DMS 273 treated with DMSO at 0.1 percent for 48 hours (cell line): Measurements from ENCODE around the gene RBM39.

Experiments used
- DNase-seq: peaks from one replicate; lab custom pipeline; 2025; lab: John Stamatoyannopoulos, UW

Gene RBM39

GRCh38 chr20:35674921-35675320 is 67.1 kb downstream of the RBM39 start:
- no peak for DNase-seq

GRCh38 chr20:35673884-35674283 is 68.2 kb downstream of the RBM39 start:
- DNase-seq = no peak

GRCh38 chr20:35669681-35670080 is 72.4 kb downstream of the RBM39 start:
- no peak for DNase-seq

GRCh38 chr20:35669221-35669620 is 72.8 kb downstream of the RBM39 start:
- no peak for DNase-seq

- no peak for DNase-seq
Measured at GRCh38 chr20:35665949-35666288, 76.1 kb downstream of the RBM39 start.

GRCh38 chr20:35664466-35665206 is 77.4 kb downstream of the RBM39 start, which contains the start of the genes CPNE1 and RBM12:
CPNE1 (minus strand) TSS chr20:35664900; CDS start chr20:35632923, 31,977 bp downstream.
RBM12 (minus strand) TSS chr20:35664900; CDS start chr20:35655322, 9,578 bp downstream.
- DNase-seq = peak; percentile 66

GRCh38 chr20:35663516-35664465 is 78.3 kb downstream of the RBM39 start:
- peak; percentile 10 for DNase-seq

- no peak for DNase-seq
Measured at GRCh38 chr20:35662551-35662950, 79.5 kb downstream of the RBM39 start.

- no peak for DNase-seq
Measured at GRCh38 chr20:35661908-35662307, 80.2 kb downstream of the RBM39 start.

GRCh38 chr20:35661053-35661452 is 81.0 kb downstream of the RBM39 start:
- no peak for DNase-seq

- no peak for DNase-seq
Measured at GRCh38 chr20:35660122-35660937, 81.7 kb downstream of the RBM39 start.

- DNase-seq = no peak
Measured at GRCh38 chr20:35657271-35657670, 84.8 kb downstream of the RBM39 start.

- no peak for DNase-seq
Measured at GRCh38 chr20:35654415-35654814, 87.6 kb downstream of the RBM39 start.

- DNase-seq = no peak
Measured at GRCh38 chr20:35653893-35654292, 88.2 kb downstream of the RBM39 start.
